CD8-positive, alpha-beta memory T cell (primary cell): ENCODE data around the gene CFAP99. TPM values are rescaled to one million over a fixed set of nuclear protein-coding genes. Genes with fewer than 3 reads are reported as not detected.
A peak's percentile ranks its signal among the peaks of the same experiment; 100 is the strongest.

Source experiments
- CTCF ChIA-PET: fragments of 350-600 bp; sonication (Branson Sonifier 250); formaldehyde crosslinking; loops from one replicate; lab custom pipeline; 2021; ENCODE audit warnings: antibody characterized with exemption; lab: Charles Lee
- POLR2A ChIA-PET: fragments of 350-600 bp; sonication (Branson Sonifier 250); formaldehyde crosslinking; loops from one replicate; lab custom pipeline; 2021; ENCODE audit warnings: antibody characterized with exemption; lab: Charles Lee
- DNase-seq, 5 donors: peaks; one replicate each; pipeline versions ENCODE4 v3.0.0 to v3.0.0-alpha.2; 2020 to 2022; ENCODE audit warnings: mixed read lengths in 1 of 5
- H3K27ac ChIP-seq: one replicate; pipeline ENCODE4 v1.7.0; 2013; ENCODE audit warnings: low read depth, mild to moderate bottlenecking, low read length, moderate library complexity
- H3K27me3 ChIP-seq: 2 replicates; pipeline ENCODE4 v1.7.0; 2013; ENCODE audit warnings: low read length, mild to moderate bottlenecking; ENCODE audit not compliant: insufficient read depth, poor library complexity, severe bottlenecking
- H3K36me3 ChIP-seq: 2 replicates; pipeline ENCODE4 v1.7.0; 2013; ENCODE audit warnings: mild to moderate bottlenecking, low read length, moderate library complexity; ENCODE audit not compliant: insufficient read depth
- H3K4me1 ChIP-seq: 2 replicates; pipeline ENCODE4 v1.7.0; 2013; ENCODE audit warnings: mild to moderate bottlenecking, low read length, moderate library complexity; ENCODE audit not compliant: insufficient read depth
- H3K4me3 ChIP-seq: 2 replicates; pipeline ENCODE4 v1.7.0; 2013; ENCODE audit warnings: mild to moderate bottlenecking, low read length
- H3K9me3 ChIP-seq: 2 replicates; pipeline ENCODE4 v1.7.0; 2013; ENCODE audit warnings: mild to moderate bottlenecking, low read length
- H3K27ac Mint-ChIP-seq, 8 donors: one replicate each; pipeline ENCODE4 v1.8.0; 2020 to 2021; ENCODE audit warnings: mixed read lengths in 8 of 8, mild to moderate bottlenecking in 6 of 8, inconsistent platforms in 3 of 8, moderate library complexity in 3 of 8
- H3K27me3 Mint-ChIP-seq, 2 donors: one replicate each; pipeline ENCODE4 v1.8.0; 2020 to 2021; ENCODE audit warnings: mixed read lengths in 2 of 2, mild to moderate bottlenecking in 1 of 2, moderate library complexity in 1 of 2
- H3K36me3 Mint-ChIP-seq, 3 donors: one replicate each; pipeline ENCODE4 v1.8.0; 2020 to 2021; ENCODE audit warnings: mixed read lengths in 3 of 3, inconsistent platforms in 1 of 3, mild to moderate bottlenecking in 1 of 3
- H3K4me1 Mint-ChIP-seq, 3 donors: one replicate each; pipeline ENCODE4 v1.8.0; 2020 to 2021; ENCODE audit warnings: mixed read lengths in 3 of 3, inconsistent platforms in 1 of 3, mild to moderate bottlenecking in 1 of 3
- H3K4me3 Mint-ChIP-seq, 7 donors: one replicate each; pipeline ENCODE4 v1.8.0; 2020 to 2021; ENCODE audit warnings: mixed read lengths in 7 of 7, mild to moderate bottlenecking in 6 of 7, moderate library complexity in 4 of 7, inconsistent platforms in 2 of 7
- H3K9me3 Mint-ChIP-seq, 5 donors: one replicate each; pipeline ENCODE4 v1.8.0; 2020 to 2022; ENCODE audit warnings: mixed read lengths in 5 of 5, mild to moderate bottlenecking in 3 of 5, moderate library complexity in 2 of 5, inconsistent platforms in 1 of 5
- polyA plus RNA-seq: library from polyadenylated mRNA; unstranded; fragments of 300-500 nt; fragmentation: Illumina TruSeq; gene quantifications from one replicate; pipeline ENCODE4 v1.2.3, GENCODE V29; 2021
- total RNA-seq, 2 experiments: library from RNA; stranded (reverse); gene quantifications; one replicate each; pipeline ENCODE4 v1.2.3, GENCODE V29; 2021

Gene CFAP99
- total and polyA plus RNA-seq, 3 experiments from 2014 or later: 0.07 TPM; not detected in 2

- no peaks in the 10 kb centered on the region for H3K36me3 ChIP-seq
- Mint-ChIP-seq H3K4me1 (peaks cover 8 to 45% (median 37%) of the 10 kb centered on the region in 3 donors), H3K36me3 (peaks cover 0 to 8% (median 0%) of the 10 kb centered on the region in 3 donors), H3K9me3 (no peaks in the 10 kb centered on the region), H3K4me3 (peak overlapping the region in 1 of 7 donors; percentile 40), H3K27me3 (peaks cover 0 to 5% of the 10 kb centered on the region in 2 donors), H3K27ac (no peak overlapping the region)
- H3K4me1 ChIP-seq: peaks cover 12% of the 10 kb centered on the region
- H3K27me3 ChIP-seq: no peaks in the 10 kb centered on the region
- DNase-seq: no peak
- POLR2A ChIA-PET: no interaction called here
- no peak overlapping the region for H3K27ac ChIP-seq
- H3K9me3 ChIP-seq: no peaks in the 10 kb centered on the region
- CTCF ChIA-PET: no interaction called here
- no peak overlapping the region for H3K4me3 ChIP-seq
Observed at GRCh38 chr4:2386717-2387116, 32.0 kb upstream of the CFAP99 start.

- Histone ChIP-seq H3K4me3 (no peak overlapping the region), H3K27me3 (no peaks in the 10 kb centered on the region), H3K27ac (no peak overlapping the region), H3K36me3 (no peaks in the 10 kb centered on the region), H3K4me1 (peaks cover 12% of the 10 kb centered on the region), H3K9me3 (no peaks in the 10 kb centered on the region)
- Mint-ChIP-seq H3K36me3 (peaks cover 0 to 8% (median 2%) of the 10 kb centered on the region in 3 donors), H3K9me3 (no peaks in the 10 kb centered on the region), H3K4me3 (no peak overlapping the region), H3K27me3 (peaks cover 0 to 5% of the 10 kb centered on the region in 2 donors), H3K27ac (peak overlapping the region in 1 of 8 donors; percentile 77), H3K4me1 (peaks cover 8 to 46% (median 37%) of the 10 kb centered on the region in 3 donors)
- no peak for DNase-seq
- POLR2A ChIA-PET: no interaction called here
- CTCF ChIA-PET: no interaction called here
Observed at GRCh38 chr4:2387218-2387617, 31.5 kb upstream of the CFAP99 start.

GRCh38 chr4:2387829-2388228 lies 30.9 kb upstream of the CFAP99 start:
- Mint-ChIP-seq H3K36me3 (peaks cover 0 to 6% (median 3%) of the 10 kb centered on the region in 3 donors), H3K4me3 (no peak overlapping the region), H3K27ac (peak overlapping the region in 2 of 8 donors; percentile 27 to 85), H3K9me3 (no peaks in the 10 kb centered on the region), H3K27me3 (peaks cover 0 to 5% of the 10 kb centered on the region in 2 donors), H3K4me1 (peaks cover 10 to 48% (median 31%) of the 10 kb centered on the region in 3 donors)
- H3K36me3 ChIP-seq: no peaks in the 10 kb centered on the region
- no peaks in the 10 kb centered on the region for H3K9me3 ChIP-seq
- POLR2A ChIA-PET: no interaction called here
- H3K4me3 ChIP-seq: no peak overlapping the region
- DNase-seq: no peak
- H3K27me3 ChIP-seq: no peaks in the 10 kb centered on the region
- CTCF ChIA-PET: interaction anchor here (0.6 kb wide), 1 partner anchor 53 kb away, joined by 3 read pairs; no protein-coding TSS in a partner anchor
- H3K27ac ChIP-seq: no peak overlapping the region
- peaks cover 12% of the 10 kb centered on the region for H3K4me1 ChIP-seq

DNA sequence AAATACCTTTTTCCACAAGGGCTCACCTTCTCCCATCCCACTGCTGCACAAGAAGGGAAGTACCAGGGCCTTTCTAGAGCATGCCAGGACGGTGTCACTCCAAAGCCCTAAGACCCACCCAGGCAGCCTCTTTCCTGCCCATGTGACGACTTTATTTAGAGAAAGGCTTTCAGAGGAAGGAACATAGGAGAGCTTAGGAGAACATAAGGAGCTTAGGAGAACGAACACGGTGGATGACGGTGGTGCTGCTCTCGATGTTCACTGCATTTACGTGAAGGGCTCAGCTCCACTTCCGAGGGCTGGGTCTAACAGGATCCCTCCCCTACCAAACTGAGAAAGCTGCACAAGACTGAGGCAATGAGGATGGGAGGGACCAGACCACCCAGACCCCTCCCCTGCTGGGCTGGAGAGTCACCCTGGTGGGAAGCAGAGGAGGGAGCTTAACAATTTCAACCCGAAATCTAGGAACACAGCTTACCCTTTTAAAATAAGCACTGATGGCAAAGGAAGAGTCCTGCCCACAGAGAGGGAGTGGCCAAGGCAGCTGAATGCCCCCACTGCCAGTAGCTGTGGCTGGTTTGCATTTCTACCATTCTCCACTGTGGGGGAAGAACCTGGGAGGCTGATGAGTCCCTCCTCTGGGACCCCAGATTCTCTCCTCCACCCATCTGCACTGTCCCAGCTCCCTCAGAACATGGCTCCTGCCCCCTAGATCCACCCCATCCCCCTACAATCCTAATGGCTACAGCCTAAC lies 30.1 kb upstream of the CFAP99 start:
- Histone ChIP-seq H3K4me1 (peaks cover 19% of the 10 kb centered on the region), H3K27ac (no peak overlapping the region), H3K27me3 (no peaks in the 10 kb centered on the region), H3K36me3 (no peaks in the 10 kb centered on the region), H3K9me3 (no peaks in the 10 kb centered on the region), H3K4me3 (no peak overlapping the region)
- Mint-ChIP-seq H3K27me3 (peaks cover 0 to 6% of the 10 kb centered on the region in 2 donors), H3K9me3 (no peaks in the 10 kb centered on the region), H3K36me3 (peaks cover 0 to 3% (median 3%) of the 10 kb centered on the region in 3 donors), H3K4me1 (peaks cover 16 to 52% (median 32%) of the 10 kb centered on the region in 3 donors), H3K27ac (peak overlapping the region in 5 of 8 donors; percentile 17 to 85 (median 38)), H3K4me3 (no peak overlapping the region)
- no peak for DNase-seq
- ChIA-PET POLR2A (no interaction called here), CTCF (interaction anchor here (0.6 to 1.5 kb wide), 3 partner anchors 24 to 169 kb away, joined by 3 to 6 read pairs (median 3); no protein-coding TSS in a partner anchor)

DNA sequence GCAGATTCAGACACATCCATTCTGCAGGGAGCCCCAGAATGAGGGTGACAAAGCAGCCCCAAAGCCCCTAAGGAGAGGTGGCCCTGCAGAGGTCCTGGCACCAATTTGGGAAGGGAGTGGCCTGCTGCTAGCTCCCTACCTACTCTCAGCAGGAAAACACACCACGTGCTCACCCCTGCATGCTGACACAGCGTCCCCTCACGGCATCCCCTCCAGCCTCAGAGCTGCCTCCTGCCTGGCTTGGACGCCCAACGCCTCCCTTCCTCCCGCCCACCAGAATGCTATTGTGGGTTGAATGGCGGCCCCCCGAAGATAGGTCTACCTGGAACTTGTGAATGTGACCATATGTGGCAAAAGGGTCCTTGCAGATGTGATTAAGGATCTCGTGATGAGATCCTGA lies 29.1 kb upstream of the CFAP99 start:
- Mint-ChIP-seq H3K4me3 (no peak overlapping the region), H3K9me3 (no peaks in the 10 kb centered on the region), H3K27ac (peak overlapping the region in 2 of 8 donors; percentile 17 to 51), H3K27me3 (peaks cover 0 to 5% of the 10 kb centered on the region in 2 donors), H3K36me3 (peaks cover 0 to 3% (median 2%) of the 10 kb centered on the region in 3 donors), H3K4me1 (peaks cover 27 to 60% (median 38%) of the 10 kb centered on the region in 3 donors)
- Histone ChIP-seq H3K4me3 (no peak overlapping the region), H3K27me3 (no peaks in the 10 kb centered on the region), H3K9me3 (no peaks in the 10 kb centered on the region), H3K27ac (no peak overlapping the region), H3K36me3 (no peaks in the 10 kb centered on the region), H3K4me1 (peaks cover 30% of the 10 kb centered on the region)
- no peak for DNase-seq
- ChIA-PET POLR2A (no interaction called here), CTCF (interaction anchor here (1.5 kb wide), 1 partner anchor 170 kb away, joined by 6 read pairs; no protein-coding TSS in a partner anchor)

DNA sequence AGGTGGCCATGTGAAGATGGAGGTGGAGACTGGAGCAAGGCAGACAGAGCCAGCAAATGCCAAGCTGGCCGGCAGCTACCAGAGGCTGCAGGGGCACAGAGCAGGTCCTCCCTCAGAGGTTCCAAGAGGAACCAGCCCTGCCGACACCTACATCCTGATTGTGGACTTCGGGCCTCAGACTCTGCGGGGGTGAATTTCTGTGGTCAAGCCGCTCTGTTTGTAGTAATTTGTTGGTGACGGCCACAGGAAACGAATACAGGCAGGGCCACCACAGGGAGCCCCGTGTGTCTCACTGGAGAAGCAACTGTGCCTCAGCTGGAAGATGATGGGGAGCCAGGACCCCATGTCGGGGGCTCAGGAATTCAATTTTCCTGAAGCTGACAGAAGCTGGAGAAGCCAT lies 28.6 kb upstream of the CFAP99 start:
- no peak overlapping the region for H3K4me3 Mint-ChIP-seq
- peaks cover 0 to 5% of the 10 kb centered on the region in 2 donors for H3K27me3 Mint-ChIP-seq
- no peaks in the 10 kb centered on the region for H3K27me3 ChIP-seq
- ChIA-PET CTCF (interaction anchor here (1.2 to 1.5 kb wide), 2 partner anchors 23 to 170 kb away, joined by 3 to 6 read pairs; no protein-coding TSS in a partner anchor), POLR2A (no interaction called here)
- H3K36me3 Mint-ChIP-seq: peaks cover 0 to 3% (median 2%) of the 10 kb centered on the region in 3 donors
- peaks cover 32 to 64% (median 43%) of the 10 kb centered on the region in 3 donors for H3K4me1 Mint-ChIP-seq
- no peak overlapping the region for H3K27ac ChIP-seq
- H3K27ac Mint-ChIP-seq: peak overlapping the region in 2 of 8 donors; percentile 17 to 51
- H3K4me3 ChIP-seq: no peak overlapping the region
- H3K9me3 Mint-ChIP-seq: no peaks in the 10 kb centered on the region
- peaks cover 31% of the 10 kb centered on the region for H3K4me1 ChIP-seq
- H3K9me3 ChIP-seq: no peaks in the 10 kb centered on the region
- no peak for DNase-seq
- no peaks in the 10 kb centered on the region for H3K36me3 ChIP-seq

- peaks cover 31% of the 10 kb centered on the region for H3K4me1 ChIP-seq
- H3K27ac Mint-ChIP-seq: peak overlapping the region in 3 of 8 donors; percentile 17 to 72 (median 38)
- H3K27me3 Mint-ChIP-seq: peaks cover 0 to 3% of the 10 kb centered on the region in 2 donors
- no peaks in the 10 kb centered on the region for H3K9me3 ChIP-seq
- no peak for DNase-seq
- no peaks in the 10 kb centered on the region for H3K36me3 ChIP-seq
- peaks cover 0 to 4% (median 2%) of the 10 kb centered on the region in 3 donors for H3K36me3 Mint-ChIP-seq
- peak overlapping the region in 1 of 7 donors; percentile 74 for H3K4me3 Mint-ChIP-seq
- no peak overlapping the region for H3K4me3 ChIP-seq
- no peaks in the 10 kb centered on the region for H3K27me3 ChIP-seq
- peak overlapping the region; percentile 24 for H3K27ac ChIP-seq
- POLR2A ChIA-PET: no interaction called here
- H3K4me1 Mint-ChIP-seq: peaks cover 32 to 66% (median 45%) of the 10 kb centered on the region in 3 donors
- CTCF ChIA-PET: interaction anchor here (0.6 to 1.2 kb wide), 2 partner anchors 22 to 28 kb away, joined by 3 read pairs; no protein-coding TSS in a partner anchor
- H3K9me3 Mint-ChIP-seq: no peaks in the 10 kb centered on the region
Observed at GRCh38 chr4:2390784-2391421, 27.9 kb upstream of the CFAP99 start.
